RPMI8226 (cell line): Measurements from ENCODE around the gene ETNK1.

ENCODE experiments used
- DNase-seq: peaks from one replicate; pipeline ENCODE4 v3.0.0-alpha.2; 2015

The ETNK1 gene

DNA sequence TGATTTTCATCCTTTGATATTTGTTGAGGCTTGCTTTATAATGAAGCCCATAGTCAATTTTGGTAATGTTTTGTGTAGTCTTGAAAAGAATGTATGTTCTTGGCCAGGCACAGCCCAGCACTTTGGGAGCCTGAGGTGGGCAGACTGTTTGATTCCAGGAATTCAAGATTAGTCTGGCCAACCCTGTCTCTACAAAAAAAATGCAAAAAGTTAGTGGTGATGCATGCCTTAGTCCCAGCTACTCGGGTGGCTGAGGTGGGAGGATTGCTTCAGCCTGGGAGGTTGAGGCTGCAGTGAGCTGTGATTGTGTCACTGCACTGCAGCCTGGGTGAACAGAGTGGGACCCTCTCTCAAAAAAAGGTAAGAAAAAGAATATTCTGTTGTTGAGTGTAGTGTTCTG, 10.8 kb downstream of the ETNK1 start:
- DNase-seq, result no peak

DNA sequence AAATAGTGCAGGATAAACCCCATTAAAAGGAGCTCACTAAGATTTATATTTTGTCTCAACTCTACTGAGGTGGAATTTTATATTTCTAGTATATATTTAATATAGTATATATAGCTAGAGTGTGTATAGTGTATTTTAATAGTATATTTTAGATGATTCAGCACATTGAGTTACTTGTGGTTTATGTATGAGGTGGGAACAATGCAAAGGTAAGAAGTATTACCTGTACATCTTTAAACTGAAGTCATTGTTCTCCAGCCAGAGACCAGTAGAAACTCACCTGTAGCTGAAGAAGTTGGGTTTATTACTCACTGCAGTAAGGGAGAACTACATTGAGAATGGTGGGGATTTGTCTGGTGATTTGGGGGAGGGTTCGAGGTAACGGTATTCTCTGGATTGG, 15.9 kb downstream of the ETNK1 start:
- no peak for DNase-seq

GRCh38 chr12:22641353-22642053, 16.5 kb downstream of the ETNK1 start:
- no peak for DNase-seq

GRCh38 chr12:22648668-22649067, 23.7 kb downstream of the ETNK1 start:
- no peak for DNase-seq

- no peak for DNase-seq
Observed at GRCh38 chr12:22653075-22653474, 28.1 kb downstream of the ETNK1 start.

DNA sequence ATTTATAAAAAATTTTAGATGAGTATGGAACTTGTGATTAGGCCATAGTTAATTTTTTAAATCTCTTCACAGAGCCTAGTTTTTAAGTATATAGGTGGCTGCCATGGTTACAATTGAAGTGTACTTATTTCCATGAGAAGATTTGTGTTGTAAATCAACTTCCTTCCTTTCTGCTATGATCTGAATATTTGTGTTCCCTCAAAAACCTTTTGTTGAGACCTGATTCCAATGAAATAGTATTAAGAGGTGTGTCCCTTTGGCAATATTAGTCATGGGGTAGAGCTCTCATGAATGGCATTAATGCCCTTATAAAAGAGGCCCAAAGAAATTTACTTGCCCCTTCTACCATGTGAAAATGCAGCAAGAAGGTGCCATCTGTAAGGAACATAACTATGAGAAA, 28.8 kb downstream of the ETNK1 start:
- DNase-seq, result no peak

- no peak for DNase-seq
Observed at GRCh38 chr12:22656376-22656775, 31.4 kb downstream of the ETNK1 start.

DNA sequence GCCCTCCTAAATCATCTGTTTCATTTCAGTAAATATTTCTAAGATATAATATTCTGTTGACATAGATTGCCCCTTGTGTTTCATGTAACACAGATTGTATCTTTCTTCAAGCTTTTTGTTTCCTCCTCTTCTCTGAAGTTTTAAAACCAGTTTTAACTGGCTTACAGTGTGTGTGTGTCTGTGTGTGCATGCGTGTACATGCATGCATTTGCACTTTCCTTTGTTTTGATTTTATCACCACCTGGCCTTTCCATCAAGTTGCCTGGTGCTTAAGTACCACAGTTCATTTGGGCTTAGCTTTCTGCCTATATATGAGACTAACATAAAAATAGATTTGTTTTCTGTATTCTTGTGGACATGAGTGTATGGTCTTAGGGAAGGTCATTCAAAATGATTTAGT, 31.9 kb downstream of the ETNK1 start:
- no peak for DNase-seq

DNA sequence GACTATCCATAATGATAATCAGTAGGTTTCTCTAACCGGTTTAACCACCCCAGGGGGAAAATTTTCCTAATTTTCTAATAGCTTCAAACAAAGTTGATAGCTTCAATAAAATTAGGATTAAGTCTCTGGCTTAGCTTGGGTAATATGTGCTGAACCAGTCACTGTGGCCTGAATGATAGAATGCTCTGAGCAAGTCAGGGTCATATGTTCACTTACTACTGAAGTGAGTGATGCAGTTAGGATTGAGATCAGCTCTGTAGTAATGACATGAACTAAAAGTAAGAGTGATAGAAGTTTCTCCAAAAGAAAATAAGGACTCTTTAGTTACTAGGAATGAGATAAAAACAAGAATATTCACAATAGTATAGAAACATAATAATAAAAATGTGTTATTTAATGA, 32.6 kb downstream of the ETNK1 start:
- no peak for DNase-seq

DNA sequence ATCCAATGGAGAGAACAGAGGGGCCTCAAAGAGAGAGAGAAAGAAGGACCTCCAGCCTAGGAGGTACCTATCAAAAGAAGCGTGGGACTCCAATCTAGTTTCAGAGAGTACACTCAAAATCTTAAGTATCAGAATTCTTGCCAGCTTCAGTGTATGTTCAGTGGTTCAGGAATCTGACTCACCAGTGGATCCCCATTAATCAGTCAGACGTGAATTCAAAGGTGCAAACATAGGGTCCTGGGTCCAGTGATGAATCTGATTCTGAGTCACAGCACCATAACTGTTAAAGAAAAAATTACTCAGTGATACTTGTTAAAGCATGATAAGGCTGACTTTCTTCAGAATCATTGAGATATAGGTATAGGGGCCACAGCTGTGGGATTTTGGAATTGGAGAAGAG, 33.2 kb downstream of the ETNK1 start:
- DNase-seq, result no peak

DNA sequence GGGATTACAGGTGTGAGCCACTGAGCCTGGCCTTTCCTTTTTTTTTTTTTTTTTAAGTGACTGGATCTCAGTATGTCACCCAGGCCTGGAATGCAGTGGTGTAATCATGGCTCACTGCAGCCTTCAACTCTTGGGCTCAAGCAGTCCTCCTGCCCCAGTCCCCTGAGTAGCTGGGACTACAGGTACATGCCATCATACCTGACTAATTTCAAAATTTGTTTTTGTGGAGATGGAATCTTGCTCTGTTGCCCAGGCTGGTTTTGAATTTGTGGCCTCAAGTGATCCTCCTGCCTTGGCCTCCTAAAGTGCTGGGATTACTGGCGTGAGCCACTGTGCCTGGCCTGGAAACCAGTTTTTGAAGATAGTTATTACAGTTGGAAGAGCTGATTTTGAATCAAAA, 37.4 kb downstream of the ETNK1 start:
- DNase-seq, result no peak

GRCh38 chr12:22665476-22665875, 40.5 kb downstream of the ETNK1 start:
- DNase-seq, result no peak

DNA sequence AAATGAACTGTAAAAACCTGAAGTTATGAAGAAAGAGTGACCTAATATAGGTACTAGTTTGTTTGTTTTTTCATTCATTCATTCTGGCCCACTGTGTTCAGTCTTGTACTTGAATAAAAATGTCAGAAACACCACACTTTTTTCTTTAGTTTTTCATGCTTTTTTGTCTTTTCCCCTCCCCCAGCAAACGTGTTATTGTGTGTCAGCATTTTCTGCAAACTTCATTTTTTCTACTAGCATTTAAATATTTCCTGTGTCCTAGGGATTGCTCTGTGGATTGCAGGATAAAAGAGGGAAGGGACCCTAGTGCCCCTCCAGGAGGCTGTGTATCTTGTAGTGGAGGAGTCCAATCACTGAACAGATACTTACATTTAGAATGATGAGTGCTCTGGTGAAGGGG, 42.2 kb downstream of the ETNK1 start:
- DNase-seq, result no peak

DNA sequence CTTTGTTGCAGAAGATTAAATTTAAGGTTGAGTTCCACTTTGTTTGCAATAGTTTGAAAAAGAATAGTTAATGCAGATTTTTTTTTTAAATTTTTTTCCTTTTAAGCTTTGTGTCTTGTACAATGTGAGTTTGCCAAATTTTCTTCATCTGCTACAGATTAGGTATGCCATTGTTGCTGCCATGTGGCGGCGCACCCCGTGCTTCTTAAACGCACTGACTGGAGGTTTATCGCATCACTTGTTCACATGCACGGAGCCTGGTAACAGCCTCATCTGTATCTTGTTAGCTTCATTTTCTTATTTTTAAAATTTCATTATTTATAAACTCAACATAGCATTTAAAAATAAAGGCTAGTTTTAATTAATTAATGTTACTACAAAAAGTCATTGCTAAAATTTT, 43.5 kb downstream of the ETNK1 start:
- no peak for DNase-seq

DNA sequence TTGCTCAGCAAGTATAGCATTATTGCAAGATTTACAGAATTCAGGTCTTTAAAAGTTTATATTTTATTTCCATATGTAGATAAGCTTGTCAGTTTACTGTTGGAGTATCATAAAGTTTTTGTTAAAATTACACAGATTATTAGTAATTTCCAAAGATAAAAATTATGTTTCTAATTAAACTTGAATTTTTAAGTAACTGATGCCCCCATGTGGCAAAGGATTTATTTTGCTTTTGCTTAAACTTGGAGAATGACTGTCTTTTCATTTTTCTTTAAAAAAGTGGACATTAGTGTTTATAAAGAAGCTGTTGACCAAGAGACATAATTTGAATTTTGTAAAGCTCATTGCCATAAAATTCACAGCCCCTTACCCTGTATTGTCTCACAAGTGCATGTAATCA, 45.8 kb downstream of the ETNK1 start:
- no peak for DNase-seq

DNA sequence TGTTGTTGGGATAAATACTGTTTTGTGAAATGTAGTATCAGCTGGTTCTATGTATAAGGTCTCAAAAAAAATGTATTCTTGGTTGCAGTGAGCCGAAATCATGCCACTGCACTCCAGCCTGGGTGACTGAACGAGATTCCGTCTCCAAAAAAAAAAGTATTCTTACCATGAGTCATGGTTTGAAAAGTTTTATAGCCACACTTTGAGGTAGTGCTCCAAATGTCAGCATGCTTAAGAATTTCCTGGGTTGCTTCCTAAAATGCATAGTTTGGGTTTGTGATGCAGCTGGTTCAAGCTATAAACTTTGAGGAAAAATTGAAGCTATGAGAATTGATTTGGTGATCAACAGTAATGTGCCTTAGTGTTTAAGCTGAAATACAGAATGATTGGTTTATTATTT, 48.0 kb downstream of the ETNK1 start:
- no peak for DNase-seq

- DNase-seq, result no peak
Observed at GRCh38 chr12:22677781-22678574, 53.0 kb downstream of the ETNK1 start.

GRCh38 chr12:22682663-22683062, 57.7 kb downstream of the ETNK1 start:
- DNase-seq, result no peak

DNA sequence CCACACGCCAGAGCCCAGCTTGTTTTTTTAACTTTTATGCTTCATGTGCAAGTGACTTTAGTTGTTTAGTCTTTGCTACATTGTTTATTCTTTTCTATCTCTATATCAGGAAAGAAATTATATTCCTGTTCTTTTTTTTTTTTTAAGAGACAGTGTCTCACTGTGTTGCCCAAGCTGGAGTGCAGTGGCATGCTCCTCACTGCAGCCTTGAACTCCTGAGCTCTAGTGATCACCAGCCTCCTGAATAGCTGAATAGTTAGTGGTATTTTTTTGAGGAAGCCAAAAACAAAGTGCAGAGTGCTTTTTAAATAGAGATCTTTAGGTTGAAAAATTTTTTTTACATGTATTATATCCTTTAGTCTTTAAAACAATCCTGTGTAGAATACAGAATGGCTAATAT, 58.2 kb downstream of the ETNK1 start:
- DNase-seq, result no peak

DNA sequence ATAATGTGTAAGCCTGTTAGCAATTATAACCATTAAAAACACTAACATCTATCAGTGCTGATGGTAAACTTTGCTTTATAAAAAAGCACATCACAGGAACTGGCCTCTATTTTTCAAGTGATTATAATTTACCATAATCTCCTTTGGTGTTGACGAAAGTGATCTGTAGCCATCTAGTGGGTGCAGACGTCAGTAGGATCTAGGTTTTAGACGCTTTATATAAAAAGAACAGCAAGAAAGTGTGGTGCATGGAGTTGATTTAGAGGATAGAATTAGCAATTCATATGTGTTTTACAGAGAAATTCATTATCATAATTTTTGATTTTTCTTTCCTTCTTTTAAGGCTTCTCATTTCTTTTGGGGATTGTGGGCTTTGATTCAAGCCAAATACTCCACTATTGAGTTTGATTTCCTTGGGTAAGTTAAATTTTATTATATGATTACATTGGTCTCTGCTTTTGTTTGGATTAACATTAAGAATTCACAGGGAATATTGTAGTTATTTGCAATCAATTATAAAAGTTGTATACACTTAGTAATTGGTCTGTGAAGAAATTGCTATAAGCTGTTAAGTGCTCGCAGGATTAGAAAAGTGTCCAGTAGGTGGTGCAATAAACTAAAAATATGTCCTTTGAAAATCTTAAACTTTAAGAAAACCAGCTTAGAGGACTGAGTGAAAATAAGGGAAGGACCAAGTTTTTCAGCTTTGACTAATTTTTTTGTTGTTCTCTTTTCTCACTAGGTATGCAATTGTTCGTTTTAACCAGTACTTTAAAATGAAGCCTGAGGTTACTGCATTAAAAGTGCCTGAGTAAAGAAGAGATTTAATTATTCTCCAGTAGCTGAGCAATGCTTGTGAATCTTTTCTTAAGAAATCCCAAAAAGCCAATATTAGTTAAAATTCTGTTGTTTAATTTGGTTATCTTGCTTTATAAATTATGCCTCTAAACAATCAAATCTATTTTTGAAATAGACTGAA, 59.5 kb downstream of the ETNK1 start:
- peak; percentile 47 for DNase-seq

- no peak for DNase-seq
Observed at GRCh38 chr12:22686193-22686592, 61.2 kb downstream of the ETNK1 start.

GRCh38 chr12:22687361-22688076, 62.5 kb downstream of the ETNK1 start:
- no peak for DNase-seq

GRCh38 chr12:22689876-22690275, 64.9 kb downstream of the ETNK1 start:
- no peak for DNase-seq
